Activated CD4-positive, alpha-beta T cell treated with anti-CD3 and anti-CD28 coated beads, Interleukin-2, Interleukin-4, amounts not matched to agents 100 ng/mL and 50 ng/mL, durations not matched to agents 16 hours and 8 hours (primary cell): Measurements from ENCODE around the gene HARBI1.
"Not testable (repeated sequence)": the region's sequence is repeated elsewhere in the genome, so short reads cannot be mapped to it uniquely, and the experiment has no call there.

Experiments
- DNase-seq: peaks from one replicate; pipeline ENCODE4 v3.0.0-alpha.2; 2020; ENCODE audit warnings: low spot score

HARBI1 gene

GRCh38 chr11:46597155-46597554, 19.9 kb downstream of the HARBI1 start:
- DNase-seq = no peak

DNA sequence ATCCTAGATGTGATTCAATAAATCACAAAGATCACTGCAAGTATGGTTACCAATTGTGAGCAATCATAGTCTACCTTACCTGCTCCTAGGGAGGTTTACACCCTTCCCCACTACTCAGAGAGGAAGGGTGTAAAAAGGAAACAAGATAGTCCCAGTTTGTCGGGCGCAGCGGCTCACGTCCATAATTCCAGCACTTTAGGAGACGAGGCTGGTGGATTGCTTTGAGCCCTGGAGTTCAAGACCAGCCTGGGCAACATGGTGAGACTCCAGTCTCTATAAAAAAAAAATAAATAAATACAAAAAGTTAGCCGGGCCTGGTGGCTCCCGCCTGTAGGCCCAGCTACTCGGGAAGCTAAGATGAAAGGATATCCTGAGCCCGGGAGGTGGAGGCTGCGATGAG, 22.2 kb downstream of the HARBI1 start:
- no peak for DNase-seq

DNA sequence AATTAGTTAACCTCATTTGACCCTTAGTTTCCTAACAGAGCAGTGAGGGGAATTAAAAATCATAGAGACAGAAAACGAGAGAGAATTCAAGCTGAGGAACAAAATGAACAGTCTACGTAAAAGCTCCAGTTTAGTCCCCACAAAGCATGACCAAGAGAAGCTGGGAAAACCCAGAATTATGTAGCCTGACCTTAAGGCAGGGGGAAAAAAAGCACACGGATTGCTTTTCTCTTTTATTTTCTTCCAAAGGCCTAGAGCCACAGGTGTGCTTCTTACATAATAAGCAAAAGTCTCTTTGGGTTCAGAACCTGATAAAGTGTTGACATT, 22.7 kb downstream of the HARBI1 start:
- DNase-seq = no peak

GRCh38 chr11:46593550-46594373, 23.3 kb downstream of the HARBI1 start, which contains the start of gene AMBRA1:
AMBRA1 (minus strand) TSS chr11:46594023; CDS start chr11:46548380, 45,643 bp downstream.
- DNase-seq = peak; percentile 88

- DNase-seq = no peak
Measured at GRCh38 chr11:46590740-46591605, 26.1 kb downstream of the HARBI1 start.

DNA sequence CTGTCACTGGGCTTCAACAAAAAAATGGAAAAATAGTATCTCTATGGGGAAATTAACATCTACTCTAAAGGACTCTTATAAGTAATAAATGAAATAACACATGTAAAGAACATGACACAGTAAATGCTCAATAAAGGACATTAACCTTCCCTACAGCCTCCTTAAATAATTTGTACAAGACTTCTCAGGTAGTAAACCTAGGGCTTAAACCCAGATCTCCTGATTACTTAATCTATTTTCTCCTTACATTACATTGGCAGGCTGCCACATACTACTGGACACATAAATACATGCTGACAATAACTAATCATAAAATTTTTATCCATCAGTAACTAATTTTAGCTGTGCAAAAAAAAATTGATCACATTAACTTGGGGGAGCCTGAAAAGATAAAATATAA, 28.1 kb downstream of the HARBI1 start:
- DNase-seq = no peak

GRCh38 chr11:46588131-46588530, 28.9 kb downstream of the HARBI1 start:
- DNase-seq = no peak

- not testable (repeated sequence) for DNase-seq
Measured at GRCh38 chr11:46583513-46583912, 33.5 kb downstream of the HARBI1 start.

GRCh38 chr11:46582588-46582987, 34.4 kb downstream of the HARBI1 start:
- DNase-seq = no peak

DNA sequence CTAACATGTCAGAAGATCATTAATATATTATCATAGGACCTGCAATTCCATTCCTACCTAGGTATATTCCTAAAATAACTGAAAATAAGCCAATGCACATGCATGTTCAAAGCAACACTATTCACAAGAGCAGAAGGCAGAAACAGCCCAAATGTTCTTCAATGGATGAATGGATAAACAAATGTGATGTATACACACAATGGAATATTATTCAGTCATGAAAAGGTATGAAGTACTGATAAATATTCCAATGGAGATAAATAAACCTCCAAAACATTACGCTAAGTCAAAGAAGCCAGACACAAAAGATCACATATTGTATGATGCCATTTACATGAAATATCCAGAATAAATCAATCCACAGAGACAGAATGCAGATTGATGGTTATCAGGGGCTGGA, 40.0 kb downstream of the HARBI1 start:
- DNase-seq = no peak

DNA sequence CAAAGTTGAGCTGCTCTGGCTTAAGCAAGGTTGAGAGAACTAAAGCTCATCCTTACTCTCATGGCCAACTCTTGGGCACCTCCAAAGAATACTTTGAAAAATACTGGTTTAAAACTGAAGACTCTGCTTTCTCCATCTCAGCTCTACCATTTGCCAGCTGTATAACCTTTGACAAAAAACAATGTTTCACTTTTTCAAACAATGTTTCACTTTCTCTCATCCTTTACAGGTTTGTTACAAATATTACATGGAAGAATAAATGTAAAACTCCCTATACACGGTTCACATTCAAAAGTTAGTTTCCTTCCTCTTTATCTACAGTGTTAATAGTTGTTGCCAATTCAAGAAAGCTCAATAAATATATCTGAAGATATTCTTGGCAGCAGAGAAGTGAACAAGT, 42.4 kb downstream of the HARBI1 start:
- peak; percentile 23 for DNase-seq

DNA sequence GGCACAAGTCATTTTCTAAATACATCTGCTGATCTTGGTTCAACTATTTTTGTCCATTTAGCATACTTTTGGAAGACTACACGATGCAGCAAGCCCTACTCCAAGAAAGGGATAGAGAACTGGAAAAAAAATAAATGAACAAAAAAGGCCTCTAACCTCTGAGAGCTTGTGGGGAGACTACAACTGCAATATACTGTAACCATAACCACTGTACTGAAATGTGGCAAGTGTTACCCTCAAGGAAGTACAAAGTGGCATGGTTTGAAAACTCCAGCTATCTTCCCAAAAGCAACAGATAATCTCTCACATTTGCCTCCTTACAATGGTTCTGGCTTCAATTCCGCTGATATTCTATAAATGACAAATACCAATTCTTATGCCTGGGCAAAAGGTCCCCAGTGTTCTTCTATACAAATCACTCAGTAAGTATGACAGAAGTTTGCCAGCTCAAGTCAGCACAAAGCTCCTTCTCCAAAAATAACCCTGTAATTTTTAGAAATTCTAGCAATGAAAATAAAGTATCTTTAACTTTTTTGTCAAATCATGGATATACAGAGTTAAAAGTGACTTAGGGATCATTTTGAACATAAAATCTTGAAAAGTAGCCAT, 46.1 kb downstream of the HARBI1 start:
- DNase-seq = no peak

DNA sequence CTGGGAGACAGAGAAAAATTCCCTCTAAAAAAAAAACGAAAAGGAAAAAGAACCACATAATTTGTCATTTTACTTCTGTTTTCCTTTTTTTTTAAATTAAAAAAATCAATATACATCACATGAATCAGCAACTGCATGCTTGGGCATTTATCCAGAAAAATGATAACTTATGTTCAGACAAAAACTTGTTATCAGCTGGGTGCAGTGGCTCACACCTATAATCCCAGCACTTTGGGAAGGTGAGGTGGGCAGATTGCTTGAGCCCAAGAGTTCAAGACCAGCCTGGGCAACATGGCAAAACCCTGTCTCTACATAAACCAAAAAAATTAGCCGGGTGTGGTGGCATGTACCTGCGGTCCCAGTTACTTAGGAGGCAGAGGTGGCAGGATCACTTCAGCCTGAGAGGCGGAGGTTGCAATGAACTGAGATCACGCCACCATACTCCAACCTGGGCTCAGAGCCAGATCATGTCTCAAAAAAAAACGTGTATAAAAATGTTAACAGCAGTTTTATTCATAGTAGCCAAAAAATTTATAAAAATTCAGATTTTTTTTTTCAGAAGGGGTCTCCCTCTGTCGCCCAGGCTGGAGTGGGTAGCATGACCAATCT, 51.7 kb downstream of the HARBI1 start:
- no peak for DNase-seq

GRCh38 chr11:46564459-46564858, 52.6 kb downstream of the HARBI1 start:
- peak; percentile 59 for DNase-seq

DNA sequence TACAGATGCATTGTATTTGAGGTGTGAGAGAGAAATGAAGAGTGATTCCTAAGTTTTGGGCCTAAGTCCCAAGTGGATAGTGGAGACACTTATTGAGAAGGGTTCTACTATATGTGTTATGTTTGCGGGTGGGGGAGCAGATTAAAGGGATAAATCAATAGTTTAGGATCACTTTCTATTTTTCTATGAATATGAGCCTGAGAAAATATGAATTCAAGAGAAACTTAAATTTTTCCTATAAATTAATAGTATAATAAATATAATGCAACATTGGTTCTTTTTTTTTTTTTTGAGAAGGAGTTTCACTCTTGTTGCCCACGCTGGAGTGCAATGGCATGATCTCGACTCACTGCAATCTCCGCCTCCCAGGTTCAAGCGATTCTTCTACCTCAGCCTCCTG, 54.5 kb downstream of the HARBI1 start:
- no peak for DNase-seq

DNA sequence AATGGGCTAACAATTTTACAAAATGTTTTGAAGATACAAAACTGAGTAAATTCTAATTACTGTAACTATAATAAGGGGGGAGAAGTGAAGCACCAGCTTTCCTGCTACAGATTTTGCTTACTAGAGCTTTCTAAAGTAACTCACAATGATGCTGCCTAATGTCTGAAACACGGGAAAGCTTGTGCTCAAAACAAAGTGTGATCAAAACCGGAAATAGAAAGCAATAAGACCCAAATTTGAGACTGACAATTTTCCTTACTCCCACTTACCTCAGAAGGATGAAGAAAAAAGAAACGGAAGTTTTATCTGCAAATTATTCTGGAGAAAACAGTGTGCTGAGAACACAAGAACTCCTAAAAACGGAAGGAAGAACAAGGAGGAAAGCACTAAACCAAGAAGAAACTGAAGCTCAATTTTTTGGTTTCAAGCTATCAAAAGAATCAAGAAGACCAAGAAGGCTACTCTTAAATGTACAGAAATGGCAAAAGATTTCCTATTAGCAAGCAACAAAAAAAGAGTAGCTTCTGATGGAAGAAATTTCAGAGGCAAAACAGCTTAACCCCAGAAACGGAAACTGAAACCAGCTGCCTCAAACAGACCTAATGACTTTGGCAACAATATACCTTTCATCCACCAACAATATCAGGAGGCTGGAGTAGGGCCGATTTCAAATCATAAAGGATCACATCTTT, 56.6 kb downstream of the HARBI1 start:
- DNase-seq = peak; percentile 47

DNA sequence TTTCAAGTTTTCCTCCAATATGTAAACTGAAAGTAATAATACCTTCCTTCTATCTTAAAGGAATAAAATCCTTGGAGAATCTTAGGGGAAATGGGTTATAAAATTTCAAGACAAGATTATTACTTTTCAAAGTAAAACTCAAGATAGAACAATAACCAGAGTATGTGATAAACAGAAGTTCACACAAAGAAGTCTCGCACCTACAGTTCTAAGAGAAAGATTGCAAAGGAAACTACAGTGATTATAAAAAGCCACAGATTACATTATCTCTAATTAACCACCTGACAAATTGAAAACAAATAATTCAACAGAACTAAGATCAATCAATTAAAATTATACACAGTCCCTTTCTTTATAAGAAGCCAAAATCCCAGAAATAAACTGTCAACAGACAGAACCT, 57.2 kb downstream of the HARBI1 start:
- DNase-seq = no peak

DNA sequence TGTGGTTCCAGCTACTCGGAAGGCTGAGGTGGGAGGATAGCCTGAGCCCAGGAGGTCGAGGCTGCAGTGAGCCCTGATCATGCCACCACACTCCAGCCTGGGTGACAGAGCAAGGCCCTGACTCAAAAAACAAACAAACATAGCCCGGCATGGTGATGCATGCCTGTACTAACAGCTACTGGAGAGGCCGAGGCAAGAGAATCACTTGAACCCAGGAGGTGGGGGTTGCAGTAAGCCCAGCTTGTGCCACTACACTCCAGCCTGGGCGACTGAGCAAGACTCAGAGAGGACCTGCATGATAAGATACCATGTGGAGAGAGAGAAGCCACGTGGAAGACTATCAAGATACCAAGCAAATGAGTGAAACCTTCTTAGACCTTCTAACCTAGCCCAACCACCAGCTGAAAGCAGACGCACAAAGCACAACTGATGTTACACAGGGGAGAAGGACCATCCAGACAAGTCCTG, 59.3 kb downstream of the HARBI1 start:
- DNase-seq = no peak

DNA sequence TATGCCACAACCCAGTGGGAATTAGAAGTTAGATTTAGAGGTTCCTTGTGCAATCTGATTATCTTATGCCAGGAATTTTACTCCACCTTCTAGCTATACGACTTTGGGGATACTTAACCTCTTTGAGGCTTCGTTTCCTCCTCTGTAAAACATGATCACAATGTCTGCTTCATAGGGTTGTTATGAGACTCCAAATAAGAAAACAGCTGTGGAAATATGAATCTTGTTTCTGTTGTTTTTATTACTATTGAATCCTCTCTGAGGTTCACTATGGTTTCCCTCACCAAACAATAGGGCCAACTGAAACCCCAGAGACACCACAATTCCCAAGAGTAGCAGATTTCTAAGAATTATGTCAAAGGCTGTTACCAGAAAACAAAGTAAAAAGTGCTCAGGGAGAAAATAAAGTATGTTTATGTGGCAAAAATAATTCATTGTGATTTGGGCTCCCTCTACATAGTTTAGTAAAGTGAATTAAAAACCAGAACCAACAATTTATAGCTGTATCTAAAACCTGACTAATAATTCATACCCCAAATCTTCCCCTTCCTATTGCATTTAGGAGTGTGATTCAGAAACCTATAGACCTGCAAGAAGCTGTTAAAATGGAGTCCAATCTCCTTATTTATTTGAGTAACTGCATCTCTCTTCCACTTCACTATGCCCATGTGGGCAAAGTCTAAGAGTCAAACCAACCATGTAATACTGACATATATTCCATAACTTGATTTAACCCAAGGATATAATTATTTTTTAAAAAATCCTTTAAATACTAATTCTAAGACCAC, 61.6 kb downstream of the HARBI1 start:
- DNase-seq = peak; percentile 38

GRCh38 chr11:46554213-46555147, 62.5 kb downstream of the HARBI1 start:
- DNase-seq = no peak
